Subcutaneous adipose tissue (tissue), 4 donors: ENCODE results near the gene TNFRSF11A. TPM values are rescaled to one million over a fixed set of nuclear protein-coding genes. Genes with fewer than 3 reads are reported as not detected.

ENCODE experiments used
- total RNA-seq, 4 donors: library from RNA; depleted of rRNA; stranded (reverse); fragments of >200 nt; gene quantifications; one replicate each; pipeline ENCODE4 v1.1.0, GENCODE V29; 2016
- TF ChIP-seq, protein P1 (sequence below): fragments of 450-650 bp; IDR thresholded peaks from one replicate; pipeline ENCODE4 v1.5.1; 2016; ENCODE audit warnings: low read depth, mild to moderate bottlenecking, control low read depth, antibody characterized with exemption, moderate library complexity

TNFRSF11A gene
- total RNA-seq, 4 donors from 2014 or later = 0.94 to 27.7 (median 7.1) TPM

DNA sequence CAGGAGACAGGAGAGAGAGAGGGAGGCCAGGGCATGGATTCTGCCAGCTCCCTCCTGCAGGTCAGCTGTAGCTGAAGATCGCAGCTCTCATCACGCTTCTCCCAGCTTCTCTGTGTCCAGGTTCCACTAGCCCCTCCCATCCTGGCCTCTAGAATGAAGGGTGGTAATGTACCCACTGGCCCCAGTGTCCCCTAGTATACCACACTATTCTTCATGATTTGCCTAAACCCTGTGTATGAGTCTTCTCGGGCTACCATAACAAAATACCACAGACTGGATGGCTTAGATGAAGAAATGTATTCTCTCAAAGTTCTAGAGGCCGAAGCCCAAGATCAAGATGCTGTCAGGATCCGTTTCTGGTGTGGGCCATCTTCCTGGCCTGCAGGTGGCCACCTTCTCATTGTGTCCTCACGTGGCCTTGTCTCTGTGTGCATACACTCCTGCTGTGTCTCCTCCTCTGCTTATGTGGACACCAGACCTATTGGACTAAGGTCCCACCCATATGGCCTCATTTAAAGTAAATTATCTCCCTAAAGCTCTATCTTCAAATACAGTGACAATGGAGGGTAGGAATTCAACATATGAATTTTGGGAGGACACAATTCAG lies 77.3 kb downstream of the TNFRSF11A start:
- TF ChIP-seq, protein P1, sequence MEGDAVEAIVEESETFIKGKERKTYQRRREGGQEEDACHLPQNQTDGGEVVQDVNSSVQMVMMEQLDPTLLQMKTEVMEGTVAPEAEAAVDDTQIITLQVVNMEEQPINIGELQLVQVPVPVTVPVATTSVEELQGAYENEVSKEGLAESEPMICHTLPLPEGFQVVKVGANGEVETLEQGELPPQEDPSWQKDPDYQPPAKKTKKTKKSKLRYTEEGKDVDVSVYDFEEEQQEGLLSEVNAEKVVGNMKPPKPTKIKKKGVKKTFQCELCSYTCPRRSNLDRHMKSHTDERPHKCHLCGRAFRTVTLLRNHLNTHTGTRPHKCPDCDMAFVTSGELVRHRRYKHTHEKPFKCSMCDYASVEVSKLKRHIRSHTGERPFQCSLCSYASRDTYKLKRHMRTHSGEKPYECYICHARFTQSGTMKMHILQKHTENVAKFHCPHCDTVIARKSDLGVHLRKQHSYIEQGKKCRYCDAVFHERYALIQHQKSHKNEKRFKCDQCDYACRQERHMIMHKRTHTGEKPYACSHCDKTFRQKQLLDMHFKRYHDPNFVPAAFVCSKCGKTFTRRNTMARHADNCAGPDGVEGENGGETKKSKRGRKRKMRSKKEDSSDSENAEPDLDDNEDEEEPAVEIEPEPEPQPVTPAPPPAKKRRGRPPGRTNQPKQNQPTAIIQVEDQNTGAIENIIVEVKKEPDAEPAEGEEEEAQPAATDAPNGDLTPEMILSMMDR = no peak

GRCh38 chr18:62403120-62403519 lies 78.0 kb downstream of the TNFRSF11A start:
- TF ChIP-seq, protein P1 = no peak

- TF ChIP-seq, protein P1 = no peak
Measured at GRCh38 chr18:62404881-62405280, 79.8 kb downstream of the TNFRSF11A start.

DNA sequence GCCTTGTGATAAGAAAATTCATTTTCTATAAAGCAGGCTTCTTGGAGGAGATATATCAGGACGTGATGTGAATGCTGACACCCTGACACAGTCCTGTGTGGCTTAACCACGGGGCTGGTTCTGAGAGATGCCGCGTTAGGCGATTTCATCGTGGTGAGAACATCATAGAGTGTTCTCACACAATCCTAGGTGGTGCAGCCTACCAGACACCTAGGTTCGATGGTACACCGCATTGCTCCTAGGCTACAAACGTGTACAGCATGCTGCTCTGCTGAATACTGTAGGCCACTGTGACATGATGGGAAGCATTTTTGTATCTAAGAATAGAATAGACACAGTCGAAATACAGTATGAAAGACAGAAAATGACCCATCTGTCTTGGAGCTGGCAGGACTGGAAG lies 82.5 kb downstream of the TNFRSF11A start:
- TF ChIP-seq, protein P1 = no peak

DNA sequence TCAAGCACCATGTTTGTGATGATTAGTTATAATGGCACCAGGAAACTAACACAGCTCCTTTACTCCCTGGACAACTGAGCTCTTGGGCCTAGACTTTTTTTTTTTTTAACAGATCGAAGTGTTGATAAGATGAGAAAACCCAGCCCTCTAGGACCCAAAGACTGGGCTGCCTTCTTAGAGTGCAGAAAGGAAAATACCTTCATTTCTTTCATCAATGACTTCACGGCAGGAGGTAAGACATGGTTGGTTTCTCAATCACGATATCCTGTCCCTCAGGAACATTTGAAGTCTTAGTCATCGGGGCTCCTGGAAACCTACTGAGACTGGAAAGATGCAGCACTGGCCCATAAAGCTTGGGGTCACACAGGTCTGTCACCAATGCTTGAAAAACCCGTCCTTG lies 84.7 kb downstream of the TNFRSF11A start:
- TF ChIP-seq, protein P1 = no peak

- TF ChIP-seq, protein P1 = no peak
Measured at GRCh38 chr18:62412231-62412979, 87.3 kb downstream of the TNFRSF11A start.

GRCh38 chr18:62413206-62413605 lies 88.1 kb downstream of the TNFRSF11A start:
- TF ChIP-seq, protein P1 = no peak
